SK-N-SH treated with all-trans-retinoic acid at 6 μM for 48 hours (cell line): Measurements from ENCODE around the gene BCAS2.

Experiments used
- ATAC-seq: fragments of 200-7000 bp; cut with Tn5 transposase; 3 replicates; pipeline ENCODE4 v1.9.1; 2020; ENCODE audit warnings: mild to moderate bottlenecking, moderate library complexity
- ARNTL ChIP-seq: fragments of 450-650 bp; formaldehyde crosslinking; IDR thresholded peaks from 2 replicates; pipeline ENCODE4 v1.5.0; 2020; ENCODE audit warnings: low read depth, mild to moderate bottlenecking, moderate library complexity, borderline replicate concordance
- BACH2 ChIP-seq: fragments of 250-450 bp; sonication (Bioruptor Pico); IDR thresholded peaks from 2 replicates; pipeline ENCODE4 v1.9.0; 2021; ENCODE audit warnings: mild to moderate bottlenecking, borderline replicate concordance
- OSR1 ChIP-seq: fragments of 250-450 bp; sonication (Bioruptor Pico); IDR thresholded peaks from 2 replicates; pipeline ENCODE4 v1.8.0; 2022; ENCODE audit warnings: moderate library complexity, mild to moderate bottlenecking, inconsistent platforms
- PPARA ChIP-seq: fragments of 250-450 bp; sonication (Bioruptor Pico); IDR thresholded peaks from 2 replicates; pipeline ENCODE4 v1.5.0; 2020; ENCODE audit warnings: mild to moderate bottlenecking, borderline replicate concordance
- RARB ChIP-seq: fragments of 250-450 bp; sonication (Bioruptor Pico); IDR thresholded peaks from 2 replicates; pipeline ENCODE4 v1.8.0; 2021; ENCODE audit warnings: mild to moderate bottlenecking, moderate library complexity
- SNAI2 ChIP-seq: fragments of 250-450 bp; sonication (Bioruptor Pico); IDR thresholded peaks from 2 replicates; pipeline ENCODE4 v1.5.0; 2020; ENCODE audit warnings: mild to moderate bottlenecking, moderate library complexity
- TCF4 ChIP-seq: fragments of 250-450 bp; sonication (Bioruptor Pico); IDR thresholded peaks from 2 replicates; pipeline ENCODE4 v1.8.0; 2021; ENCODE audit warnings: mild to moderate bottlenecking, moderate library complexity, borderline replicate concordance
- TOX ChIP-seq: fragments of 250-450 bp; sonication (Bioruptor Pico); IDR thresholded peaks from 2 replicates; pipeline ENCODE4 v1.8.0; 2021; ENCODE audit warnings: mild to moderate bottlenecking, moderate library complexity, borderline replicate concordance
- ZC3H10 ChIP-seq: fragments of 250-450 bp; sonication (Bioruptor Pico); IDR thresholded peaks from 2 replicates; pipeline ENCODE4 v1.5.1; 2021; ENCODE audit warnings: mild to moderate bottlenecking, moderate library complexity
- ZFP3 ChIP-seq: fragments of 250-450 bp; sonication (Bioruptor Pico); IDR thresholded peaks from 2 replicates; pipeline ENCODE4 v1.5.0; 2020; ENCODE audit warnings: mild to moderate bottlenecking, moderate library complexity
- ZFP30 ChIP-seq: fragments of 450-650 bp; formaldehyde crosslinking; IDR thresholded peaks from 2 replicates; pipeline ENCODE4 v1.5.0; 2022; ENCODE audit warnings: mild to moderate bottlenecking, moderate library complexity
- ZNF565 ChIP-seq: fragments of 450-650 bp; formaldehyde crosslinking; conservative IDR thresholded peaks from 2 replicates; pipeline ENCODE4 v1.5.0; 2020; ENCODE audit warnings: low read depth, mild to moderate bottlenecking, moderate library complexity
- ZNF70 ChIP-seq: fragments of 450-650 bp; formaldehyde crosslinking; IDR thresholded peaks from 2 replicates; pipeline ENCODE4 v1.5.0; 2020; ENCODE audit warnings: mild to moderate bottlenecking, moderate library complexity
- TF ChIP-seq, protein P1 (sequence below): fragments of 250-450 bp; sonication (Bioruptor Pico); IDR thresholded peaks from 2 replicates; pipeline ENCODE4 v1.5.0; 2020; ENCODE audit warnings: mild to moderate bottlenecking, moderate library complexity
- TF ChIP-seq, protein P2 (sequence below): fragments of 250-450 bp; sonication (Bioruptor Pico); IDR thresholded peaks from 2 replicates; pipeline ENCODE4 v1.8.0; 2021; ENCODE audit warnings: low read depth, mild to moderate bottlenecking, moderate library complexity, borderline replicate concordance
- TF ChIP-seq, protein P3 (sequence below): fragments of 250-450 bp; sonication (Bioruptor Pico); IDR thresholded peaks from 2 replicates; pipeline ENCODE4 v1.5.1; 2021; ENCODE audit warnings: mild to moderate bottlenecking, moderate library complexity
- TF ChIP-seq, protein P4 (sequence below): fragments of 250-450 bp; sonication (Bioruptor Pico); IDR thresholded peaks from 2 replicates; pipeline ENCODE4 v1.5.1; 2020; ENCODE audit warnings: low read depth, mild to moderate bottlenecking, moderate library complexity

BCAS2 gene

DNA sequence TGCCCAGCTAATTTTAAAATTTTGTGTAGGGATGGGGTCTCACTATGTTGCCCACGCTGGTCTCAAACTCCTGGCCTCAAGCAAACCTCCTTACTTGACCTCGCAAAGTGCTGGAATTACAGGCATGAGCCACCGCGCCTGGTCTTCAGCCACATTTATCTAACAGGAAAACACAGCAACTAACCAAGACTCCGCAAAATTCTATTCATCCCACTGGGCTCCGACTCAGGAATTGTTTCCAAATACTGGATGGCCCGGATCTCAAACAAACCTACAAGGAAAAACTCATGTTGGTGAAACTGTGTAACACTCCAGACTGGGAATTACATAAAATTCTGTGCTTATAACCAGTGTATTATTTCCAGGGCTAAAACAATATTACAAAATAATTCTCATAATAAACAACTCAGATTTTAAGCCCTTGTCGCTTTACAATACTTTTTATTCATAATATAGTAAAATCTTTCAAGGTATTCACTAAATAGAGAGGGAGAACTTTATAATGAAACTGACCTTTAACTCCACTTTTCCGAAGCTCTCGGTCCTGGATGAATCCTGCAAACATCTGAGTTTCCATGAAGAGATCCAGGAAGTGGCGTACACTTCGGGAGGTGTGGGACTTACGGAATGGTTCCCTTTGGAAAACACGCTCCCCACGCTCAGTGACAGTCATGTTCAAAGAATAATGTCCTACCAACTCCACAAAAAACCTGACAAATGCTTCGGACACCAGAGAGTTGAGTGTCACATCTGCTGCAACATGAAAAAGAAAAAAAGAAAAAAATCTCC, 6.0 kb upstream of the BCAS2 start:
- no peak for ATAC-seq
- TF ChIP-seq ZFP3 (CRISPR knock-in tag), result no peak
- no peak for TF ChIP-seq ARNTL (CRISPR knock-in tag)
- no peak for TF ChIP-seq SNAI2 (CRISPR knock-in tag)
- TF ChIP-seq, protein P1, sequence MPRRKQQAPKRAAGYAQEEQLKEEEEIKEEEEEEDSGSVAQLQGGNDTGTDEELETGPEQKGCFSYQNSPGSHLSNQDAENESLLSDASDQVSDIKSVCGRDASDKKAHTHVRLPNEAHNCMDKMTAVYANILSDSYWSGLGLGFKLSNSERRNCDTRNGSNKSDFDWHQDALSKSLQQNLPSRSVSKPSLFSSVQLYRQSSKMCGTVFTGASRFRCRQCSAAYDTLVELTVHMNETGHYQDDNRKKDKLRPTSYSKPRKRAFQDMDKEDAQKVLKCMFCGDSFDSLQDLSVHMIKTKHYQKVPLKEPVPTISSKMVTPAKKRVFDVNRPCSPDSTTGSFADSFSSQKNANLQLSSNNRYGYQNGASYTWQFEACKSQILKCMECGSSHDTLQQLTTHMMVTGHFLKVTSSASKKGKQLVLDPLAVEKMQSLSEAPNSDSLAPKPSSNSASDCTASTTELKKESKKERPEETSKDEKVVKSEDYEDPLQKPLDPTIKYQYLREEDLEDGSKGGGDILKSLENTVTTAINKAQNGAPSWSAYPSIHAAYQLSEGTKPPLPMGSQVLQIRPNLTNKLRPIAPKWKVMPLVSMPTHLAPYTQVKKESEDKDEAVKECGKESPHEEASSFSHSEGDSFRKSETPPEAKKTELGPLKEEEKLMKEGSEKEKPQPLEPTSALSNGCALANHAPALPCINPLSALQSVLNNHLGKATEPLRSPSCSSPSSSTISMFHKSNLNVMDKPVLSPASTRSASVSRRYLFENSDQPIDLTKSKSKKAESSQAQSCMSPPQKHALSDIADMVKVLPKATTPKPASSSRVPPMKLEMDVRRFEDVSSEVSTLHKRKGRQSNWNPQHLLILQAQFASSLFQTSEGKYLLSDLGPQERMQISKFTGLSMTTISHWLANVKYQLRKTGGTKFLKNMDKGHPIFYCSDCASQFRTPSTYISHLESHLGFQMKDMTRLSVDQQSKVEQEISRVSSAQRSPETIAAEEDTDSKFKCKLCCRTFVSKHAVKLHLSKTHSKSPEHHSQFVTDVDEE, result no peak
- TF ChIP-seq TOX (CRISPR knock-in tag), result no peak
- TF ChIP-seq ZFP30, result no peak
- no peak for TF ChIP-seq ZNF565 (CRISPR knock-in tag)
- TF ChIP-seq TCF4 (CRISPR knock-in tag), result no peak
- no peak for TF ChIP-seq BACH2 (CRISPR knock-in tag)
- TF ChIP-seq, protein P2, sequence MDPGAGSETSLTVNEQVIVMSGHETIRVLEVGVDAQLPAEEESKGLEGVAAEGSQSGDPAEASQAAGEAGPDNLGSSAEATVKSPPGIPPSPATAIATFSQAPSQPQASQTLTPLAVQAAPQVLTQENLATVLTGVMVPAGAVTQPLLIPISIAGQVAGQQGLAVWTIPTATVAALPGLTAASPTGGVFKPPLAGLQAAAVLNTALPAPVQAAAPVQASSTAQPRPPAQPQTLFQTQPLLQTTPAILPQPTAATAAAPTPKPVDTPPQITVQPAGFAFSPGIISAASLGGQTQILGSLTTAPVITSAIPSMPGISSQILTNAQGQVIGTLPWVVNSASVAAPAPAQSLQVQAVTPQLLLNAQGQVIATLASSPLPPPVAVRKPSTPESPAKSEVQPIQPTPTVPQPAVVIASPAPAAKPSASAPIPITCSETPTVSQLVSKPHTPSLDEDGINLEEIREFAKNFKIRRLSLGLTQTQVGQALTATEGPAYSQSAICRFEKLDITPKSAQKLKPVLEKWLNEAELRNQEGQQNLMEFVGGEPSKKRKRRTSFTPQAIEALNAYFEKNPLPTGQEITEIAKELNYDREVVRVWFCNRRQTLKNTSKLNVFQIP (CRISPR knock-in tag), result no peak
- TF ChIP-seq, protein P3, sequence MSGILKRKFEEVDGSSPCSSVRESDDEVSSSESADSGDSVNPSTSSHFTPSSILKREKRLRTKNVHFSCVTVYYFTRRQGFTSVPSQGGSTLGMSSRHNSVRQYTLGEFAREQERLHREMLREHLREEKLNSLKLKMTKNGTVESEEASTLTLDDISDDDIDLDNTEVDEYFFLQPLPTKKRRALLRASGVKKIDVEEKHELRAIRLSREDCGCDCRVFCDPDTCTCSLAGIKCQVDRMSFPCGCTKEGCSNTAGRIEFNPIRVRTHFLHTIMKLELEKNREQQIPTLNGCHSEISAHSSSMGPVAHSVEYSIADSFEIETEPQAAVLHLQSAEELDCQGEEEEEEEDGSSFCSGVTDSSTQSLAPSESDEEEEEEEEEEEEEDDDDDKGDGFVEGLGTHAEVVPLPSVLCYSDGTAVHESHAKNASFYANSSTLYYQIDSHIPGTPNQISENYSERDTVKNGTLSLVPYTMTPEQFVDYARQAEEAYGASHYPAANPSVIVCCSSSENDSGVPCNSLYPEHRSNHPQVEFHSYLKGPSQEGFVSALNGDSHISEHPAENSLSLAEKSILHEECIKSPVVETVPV (CRISPR knock-in tag), result no peak
- TF ChIP-seq RARB, result no peak
- TF ChIP-seq ZNF70 (CRISPR knock-in tag), result no peak
- TF ChIP-seq, protein P4, sequence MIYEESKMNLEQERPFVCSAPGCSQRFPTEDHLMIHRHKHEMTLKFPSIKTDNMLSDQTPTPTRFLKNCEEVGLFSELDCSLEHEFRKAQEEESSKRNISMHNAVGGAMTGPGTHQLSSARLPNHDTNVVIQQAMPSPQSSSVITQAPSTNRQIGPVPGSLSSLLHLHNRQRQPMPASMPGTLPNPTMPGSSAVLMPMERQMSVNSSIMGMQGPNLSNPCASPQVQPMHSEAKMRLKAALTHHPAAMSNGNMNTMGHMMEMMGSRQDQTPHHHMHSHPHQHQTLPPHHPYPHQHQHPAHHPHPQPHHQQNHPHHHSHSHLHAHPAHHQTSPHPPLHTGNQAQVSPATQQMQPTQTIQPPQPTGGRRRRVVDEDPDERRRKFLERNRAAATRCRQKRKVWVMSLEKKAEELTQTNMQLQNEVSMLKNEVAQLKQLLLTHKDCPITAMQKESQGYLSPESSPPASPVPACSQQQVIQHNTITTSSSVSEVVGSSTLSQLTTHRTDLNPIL (CRISPR knock-in tag), result no peak
- no peak for TF ChIP-seq OSR1 (CRISPR knock-in tag)
- TF ChIP-seq PPARA (CRISPR knock-in tag), result no peak

DNA sequence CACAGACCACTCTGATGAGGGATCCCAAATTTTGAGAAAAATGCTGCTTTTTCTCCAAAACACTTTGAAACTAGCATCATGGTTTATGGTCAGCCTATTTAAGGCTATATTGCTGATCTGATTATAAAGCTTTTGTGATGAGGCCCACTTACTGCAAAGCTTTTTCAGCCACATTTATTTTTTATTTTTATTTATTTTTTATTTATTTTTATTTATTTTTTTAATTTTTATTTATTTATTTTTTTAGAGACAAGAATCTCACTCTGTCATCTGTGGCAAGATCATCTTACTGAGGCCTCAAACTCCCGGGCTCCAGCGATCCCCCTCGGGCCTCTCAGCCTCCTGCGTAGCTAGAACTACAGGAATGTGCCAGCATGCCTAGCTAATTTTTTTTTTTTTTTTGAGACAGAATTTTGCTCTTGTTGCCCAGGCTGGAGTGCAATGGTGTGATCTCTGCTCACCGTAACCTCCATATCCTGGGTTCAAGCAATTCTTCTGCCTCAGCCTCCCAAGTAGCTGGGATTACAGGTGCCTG, 5.2 kb upstream of the BCAS2 start:
- TF ChIP-seq ZC3H10 (CRISPR knock-in tag), result no peak
- TF ChIP-seq, protein P2 (CRISPR knock-in tag), result no peak
- TF ChIP-seq, protein P1, result no peak
- no peak for ATAC-seq
